Measurements from ENCODE around the gene FRRS1. TPM values are rescaled to one million over a fixed set of nuclear protein-coding genes. Genes with fewer than 3 reads are reported as not detected.
A peak's percentile ranks its signal among the peaks of the same experiment; 100 is the strongest.

FRRS1 gene
- total and polyA plus RNA-seq, 2 experiments from 2014 or later: 0.34 to 6.8 TPM

DNA sequence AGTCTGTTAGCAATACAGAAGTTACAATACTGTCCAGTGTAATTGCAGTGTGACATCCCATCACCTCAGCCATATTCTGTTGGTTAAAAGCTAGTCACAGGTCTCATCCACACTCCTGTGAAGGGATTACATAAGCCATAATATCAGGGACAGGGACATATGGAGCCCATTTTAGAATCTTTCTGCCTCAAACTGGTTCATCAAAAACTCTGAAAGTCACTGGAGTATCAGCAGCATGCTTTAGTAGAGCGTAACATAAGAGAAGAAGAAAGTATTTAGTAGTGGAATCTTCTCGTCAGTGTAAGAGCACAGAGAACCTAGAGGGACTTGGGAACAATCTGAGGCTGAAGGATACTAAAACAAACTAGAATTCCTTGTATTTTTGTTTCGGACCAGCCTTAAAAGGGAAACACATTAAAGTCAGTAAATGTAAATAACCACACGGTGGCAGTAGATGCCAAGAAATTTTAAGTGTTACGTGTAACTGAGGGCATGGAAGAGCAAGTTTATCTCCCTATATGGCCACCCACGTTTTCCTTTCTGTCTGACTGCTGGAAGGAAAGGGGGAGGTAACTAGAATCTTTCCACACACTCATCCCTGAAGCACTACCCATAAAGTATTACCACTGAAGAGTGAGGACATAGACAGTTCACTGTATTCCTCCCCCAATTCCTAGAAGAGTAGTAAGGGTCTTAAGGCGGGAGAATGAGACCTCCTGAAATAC lies 42.1 kb upstream of the FRRS1 start:
- Histone ChIP-seq H3K27ac (ENCODE audit: low read depth) (no peak overlapping the region), H3K4me1 (ENCODE audit: insufficient read depth) (no peaks in the 10 kb centered on the region), H3K9me2 (ENCODE audit: insufficient read depth) (no peaks in the 10 kb centered on the region), H3K36me3 (ENCODE audit: insufficient read depth) (no peaks in the 10 kb centered on the region), H4K20me1 (replicated peaks; ENCODE audit: insufficient read depth) (no peaks in the 10 kb centered on the region), H3F3A (replicated peaks; ENCODE audit: low read depth) (no peaks in the 10 kb centered on the region), H3K4me3 (no peak overlapping the region), H3K27me3 (ENCODE audit: insufficient read depth) (no peaks in the 10 kb centered on the region), H3K4me2 (no peak overlapping the region), H3K79me2 (replicated peaks; ENCODE audit: insufficient read depth) (no peaks in the 10 kb centered on the region), H2AFZ (peak overlapping the region; percentile 33; the same call in 1 of the 2 replicates)
- H3K27me3 Mint-ChIP-seq (ENCODE audit: insufficient read depth, low read depth, poor library complexity): no peaks in the 10 kb centered on the region
- no peaks in the 10 kb centered on the region for H3K36me3 Mint-ChIP-seq (ENCODE audit: low read depth)
- TF ChIP-seq STAT1 (IDR thresholded peaks at IDR 0.05; ENCODE audit: unreplicated experiment) (no peak), ZNF114 (CRISPR knock-in tag; IDR thresholded peaks at IDR 0.05) (no peak), EZH2 (IDR thresholded peaks at IDR 0.05; ENCODE audit: low read depth, unreplicated experiment) (no peak), CREB1 (CRISPR knock-in tag; IDR thresholded peaks at IDR 0.05; ENCODE audit: low read depth) (peak; percentile 54; the same call in 1 of the 2 replicates), NANOG (IDR thresholded peaks at IDR 0.05; ENCODE audit: borderline replicate concordance) (no peak)
- TF ChIP-seq, protein P1, sequence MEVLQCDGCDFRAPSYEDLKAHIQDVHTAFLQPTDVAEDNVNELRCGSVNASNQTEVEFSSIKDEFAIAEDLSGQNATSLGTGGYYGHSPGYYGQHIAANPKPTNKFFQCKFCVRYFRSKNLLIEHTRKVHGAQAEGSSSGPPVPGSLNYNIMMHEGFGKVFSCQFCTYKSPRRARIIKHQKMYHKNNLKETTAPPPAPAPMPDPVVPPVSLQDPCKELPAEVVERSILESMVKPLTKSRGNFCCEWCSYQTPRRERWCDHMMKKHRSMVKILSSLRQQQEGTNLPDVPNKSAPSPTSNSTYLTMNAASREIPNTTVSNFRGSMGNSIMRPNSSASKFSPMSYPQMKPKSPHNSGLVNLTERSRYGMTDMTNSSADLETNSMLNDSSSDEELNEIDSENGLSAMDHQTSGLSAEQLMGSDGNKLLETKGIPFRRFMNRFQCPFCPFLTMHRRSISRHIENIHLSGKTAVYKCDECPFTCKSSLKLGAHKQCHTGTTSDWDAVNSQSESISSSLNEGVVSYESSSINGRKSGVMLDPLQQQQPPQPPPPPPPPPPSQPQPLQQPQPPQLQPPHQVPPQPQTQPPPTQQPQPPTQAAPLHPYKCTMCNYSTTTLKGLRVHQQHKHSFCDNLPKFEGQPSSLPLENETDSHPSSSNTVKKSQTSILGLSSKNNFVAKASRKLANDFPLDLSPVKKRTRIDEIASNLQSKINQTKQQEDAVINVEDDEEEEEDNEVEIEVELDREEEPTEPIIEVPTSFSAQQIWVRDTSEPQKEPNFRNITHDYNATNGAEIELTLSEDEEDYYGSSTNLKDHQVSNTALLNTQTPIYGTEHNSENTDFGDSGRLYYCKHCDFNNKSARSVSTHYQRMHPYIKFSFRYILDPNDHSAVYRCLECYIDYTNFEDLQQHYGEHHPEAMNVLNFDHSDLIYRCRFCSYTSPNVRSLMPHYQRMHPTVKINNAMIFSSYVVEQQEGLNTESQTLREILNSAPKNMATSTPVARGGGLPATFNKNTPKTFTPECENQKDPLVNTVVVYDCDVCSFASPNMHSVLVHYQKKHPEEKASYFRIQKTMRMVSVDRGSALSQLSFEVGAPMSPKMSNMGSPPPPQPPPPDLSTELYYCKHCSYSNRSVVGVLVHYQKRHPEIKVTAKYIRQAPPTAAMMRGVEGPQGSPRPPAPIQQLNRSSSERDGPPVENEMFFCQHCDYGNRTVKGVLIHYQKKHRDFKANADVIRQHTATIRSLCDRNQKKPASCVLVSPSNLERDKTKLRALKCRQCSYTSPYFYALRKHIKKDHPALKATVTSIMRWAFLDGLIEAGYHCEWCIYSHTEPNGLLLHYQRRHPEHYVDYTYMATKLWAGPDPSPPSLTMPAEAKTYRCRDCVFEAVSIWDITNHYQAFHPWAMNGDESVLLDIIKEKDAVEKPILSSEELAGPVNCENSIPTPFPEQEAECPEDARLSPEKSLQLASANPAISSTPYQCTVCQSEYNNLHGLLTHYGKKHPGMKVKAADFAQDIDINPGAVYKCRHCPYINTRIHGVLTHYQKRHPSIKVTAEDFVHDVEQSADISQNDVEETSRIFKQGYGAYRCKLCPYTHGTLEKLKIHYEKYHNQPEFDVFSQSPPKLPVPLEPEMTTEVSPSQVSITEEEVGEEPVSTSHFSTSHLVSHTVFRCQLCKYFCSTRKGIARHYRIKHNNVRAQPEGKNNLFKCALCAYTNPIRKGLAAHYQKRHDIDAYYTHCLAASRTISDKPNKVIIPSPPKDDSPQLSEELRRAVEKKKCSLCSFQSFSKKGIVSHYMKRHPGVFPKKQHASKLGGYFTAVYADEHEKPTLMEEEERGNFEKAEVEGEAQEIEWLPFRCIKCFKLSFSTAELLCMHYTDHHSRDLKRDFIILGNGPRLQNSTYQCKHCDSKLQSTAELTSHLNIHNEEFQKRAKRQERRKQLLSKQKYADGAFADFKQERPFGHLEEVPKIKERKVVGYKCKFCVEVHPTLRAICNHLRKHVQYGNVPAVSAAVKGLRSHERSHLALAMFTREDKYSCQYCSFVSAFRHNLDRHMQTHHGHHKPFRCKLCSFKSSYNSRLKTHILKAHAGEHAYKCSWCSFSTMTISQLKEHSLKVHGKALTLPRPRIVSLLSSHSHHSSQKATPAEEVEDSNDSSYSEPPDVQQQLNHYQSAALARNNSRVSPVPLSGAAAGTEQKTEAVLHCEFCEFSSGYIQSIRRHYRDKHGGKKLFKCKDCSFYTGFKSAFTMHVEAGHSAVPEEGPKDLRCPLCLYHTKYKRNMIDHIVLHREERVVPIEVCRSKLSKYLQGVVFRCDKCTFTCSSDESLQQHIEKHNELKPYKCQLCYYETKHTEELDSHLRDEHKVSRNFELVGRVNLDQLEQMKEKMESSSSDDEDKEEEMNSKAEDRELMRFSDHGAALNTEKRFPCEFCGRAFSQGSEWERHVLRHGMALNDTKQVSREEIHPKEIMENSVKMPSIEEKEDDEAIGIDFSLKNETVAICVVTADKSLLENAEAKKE (CRISPR knock-in tag; IDR thresholded peaks at IDR 0.05): no peak
- TF ChIP-seq, protein P2, sequence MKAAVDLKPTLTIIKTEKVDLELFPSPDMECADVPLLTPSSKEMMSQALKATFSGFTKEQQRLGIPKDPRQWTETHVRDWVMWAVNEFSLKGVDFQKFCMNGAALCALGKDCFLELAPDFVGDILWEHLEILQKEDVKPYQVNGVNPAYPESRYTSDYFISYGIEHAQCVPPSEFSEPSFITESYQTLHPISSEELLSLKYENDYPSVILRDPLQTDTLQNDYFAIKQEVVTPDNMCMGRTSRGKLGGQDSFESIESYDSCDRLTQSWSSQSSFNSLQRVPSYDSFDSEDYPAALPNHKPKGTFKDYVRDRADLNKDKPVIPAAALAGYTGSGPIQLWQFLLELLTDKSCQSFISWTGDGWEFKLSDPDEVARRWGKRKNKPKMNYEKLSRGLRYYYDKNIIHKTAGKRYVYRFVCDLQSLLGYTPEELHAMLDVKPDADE (IDR thresholded peaks at IDR 0.05): no peak
- TF ChIP-seq, protein P3, sequence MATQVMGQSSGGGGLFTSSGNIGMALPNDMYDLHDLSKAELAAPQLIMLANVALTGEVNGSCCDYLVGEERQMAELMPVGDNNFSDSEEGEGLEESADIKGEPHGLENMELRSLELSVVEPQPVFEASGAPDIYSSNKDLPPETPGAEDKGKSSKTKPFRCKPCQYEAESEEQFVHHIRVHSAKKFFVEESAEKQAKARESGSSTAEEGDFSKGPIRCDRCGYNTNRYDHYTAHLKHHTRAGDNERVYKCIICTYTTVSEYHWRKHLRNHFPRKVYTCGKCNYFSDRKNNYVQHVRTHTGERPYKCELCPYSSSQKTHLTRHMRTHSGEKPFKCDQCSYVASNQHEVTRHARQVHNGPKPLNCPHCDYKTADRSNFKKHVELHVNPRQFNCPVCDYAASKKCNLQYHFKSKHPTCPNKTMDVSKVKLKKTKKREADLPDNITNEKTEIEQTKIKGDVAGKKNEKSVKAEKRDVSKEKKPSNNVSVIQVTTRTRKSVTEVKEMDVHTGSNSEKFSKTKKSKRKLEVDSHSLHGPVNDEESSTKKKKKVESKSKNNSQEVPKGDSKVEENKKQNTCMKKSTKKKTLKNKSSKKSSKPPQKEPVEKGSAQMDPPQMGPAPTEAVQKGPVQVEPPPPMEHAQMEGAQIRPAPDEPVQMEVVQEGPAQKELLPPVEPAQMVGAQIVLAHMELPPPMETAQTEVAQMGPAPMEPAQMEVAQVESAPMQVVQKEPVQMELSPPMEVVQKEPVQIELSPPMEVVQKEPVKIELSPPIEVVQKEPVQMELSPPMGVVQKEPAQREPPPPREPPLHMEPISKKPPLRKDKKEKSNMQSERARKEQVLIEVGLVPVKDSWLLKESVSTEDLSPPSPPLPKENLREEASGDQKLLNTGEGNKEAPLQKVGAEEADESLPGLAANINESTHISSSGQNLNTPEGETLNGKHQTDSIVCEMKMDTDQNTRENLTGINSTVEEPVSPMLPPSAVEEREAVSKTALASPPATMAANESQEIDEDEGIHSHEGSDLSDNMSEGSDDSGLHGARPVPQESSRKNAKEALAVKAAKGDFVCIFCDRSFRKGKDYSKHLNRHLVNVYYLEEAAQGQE (IDR thresholded peaks at IDR 0.05; ENCODE audit: unreplicated experiment): no peak
- TF ChIP-seq, protein P4, sequence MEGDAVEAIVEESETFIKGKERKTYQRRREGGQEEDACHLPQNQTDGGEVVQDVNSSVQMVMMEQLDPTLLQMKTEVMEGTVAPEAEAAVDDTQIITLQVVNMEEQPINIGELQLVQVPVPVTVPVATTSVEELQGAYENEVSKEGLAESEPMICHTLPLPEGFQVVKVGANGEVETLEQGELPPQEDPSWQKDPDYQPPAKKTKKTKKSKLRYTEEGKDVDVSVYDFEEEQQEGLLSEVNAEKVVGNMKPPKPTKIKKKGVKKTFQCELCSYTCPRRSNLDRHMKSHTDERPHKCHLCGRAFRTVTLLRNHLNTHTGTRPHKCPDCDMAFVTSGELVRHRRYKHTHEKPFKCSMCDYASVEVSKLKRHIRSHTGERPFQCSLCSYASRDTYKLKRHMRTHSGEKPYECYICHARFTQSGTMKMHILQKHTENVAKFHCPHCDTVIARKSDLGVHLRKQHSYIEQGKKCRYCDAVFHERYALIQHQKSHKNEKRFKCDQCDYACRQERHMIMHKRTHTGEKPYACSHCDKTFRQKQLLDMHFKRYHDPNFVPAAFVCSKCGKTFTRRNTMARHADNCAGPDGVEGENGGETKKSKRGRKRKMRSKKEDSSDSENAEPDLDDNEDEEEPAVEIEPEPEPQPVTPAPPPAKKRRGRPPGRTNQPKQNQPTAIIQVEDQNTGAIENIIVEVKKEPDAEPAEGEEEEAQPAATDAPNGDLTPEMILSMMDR (conservative IDR thresholded peaks at IDR 0.05; ENCODE audit: low read depth in 2 of 2): peak; percentile 69 to 76
- H3K4me3 Mint-ChIP-seq: no peak overlapping the region
- no peaks in the 10 kb centered on the region for H3K9me3 Mint-ChIP-seq
- peak; percentile 97 for ATAC-seq
- H3K27ac Mint-ChIP-seq: peak overlapping the region; percentile 81
- H3K4me1 Mint-ChIP-seq: peaks cover 4% of the 10 kb centered on the region; the same call in 1 of the 3 replicates
- DNase-seq (ENCODE audit: low spot score): peak; percentile 94
